ENCODE data around the gene CCDC171.

DNA sequence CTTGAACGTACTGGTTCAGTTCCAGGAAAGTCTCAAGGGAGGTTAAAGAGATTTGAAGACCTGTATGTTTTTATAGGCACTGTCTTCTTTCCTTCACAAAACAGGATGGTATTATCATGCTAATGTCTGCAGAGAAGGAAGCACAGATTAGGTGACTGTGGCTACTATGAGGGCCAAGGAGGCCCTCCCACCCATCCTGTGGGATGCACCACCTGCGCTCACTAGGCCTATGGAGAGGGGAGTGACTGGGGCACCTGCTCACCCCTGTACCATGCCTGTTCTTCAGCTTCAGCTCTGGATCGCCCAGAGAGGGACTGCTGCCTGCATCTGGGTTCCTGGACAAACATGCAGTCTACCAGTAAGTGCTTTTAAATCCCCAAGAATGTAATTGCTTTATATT lies 469.4 kb downstream of the CCDC171 start:
- TF ChIP-seq CTCF (IDR thresholded peaks at IDR 0.05) = no peak
- TF ChIP-seq POLR2A (IDR thresholded peaks at IDR 0.05) = no peak
- TF ChIP-seq EP300 (IDR thresholded peaks at IDR 0.05; ENCODE audit: low read depth) = no peak
- TF ChIP-seq POLR2AphosphoS5 (IDR thresholded peaks at IDR 0.05) = no peak
